Caki2 (cell line): Measurements from ENCODE around the gene CTIF. TPM values are rescaled to one million over a fixed set of nuclear protein-coding genes. Genes with fewer than 3 reads are reported as not detected.

Source experiments
- DNase-seq: peaks from one replicate; pipeline ENCODE4 v3.0.0-alpha.2; 2015; ENCODE audit warnings: low read depth
- in situ Hi-C: cut with HindIII; loops from 2 replicates; pipeline ENCODE4 v1.10.0; 2016; ENCODE audit warnings: low sequenced_read_pairs, low pct_unique_long_range_greater_than_20kb, mixed read lengths
- total RNA-seq: library from RNA; depleted of rRNA; stranded (reverse); fragments of >200 nt; shearing (Covaris generic); gene quantifications from 2 replicates; pipeline ENCODE4 v1.2.3, GENCODE V29; 2014; ENCODE audit warnings: low replicate concordance

The CTIF gene
- total RNA-seq, 1 experiment from 2014 or later = 3.7 TPM

DNA sequence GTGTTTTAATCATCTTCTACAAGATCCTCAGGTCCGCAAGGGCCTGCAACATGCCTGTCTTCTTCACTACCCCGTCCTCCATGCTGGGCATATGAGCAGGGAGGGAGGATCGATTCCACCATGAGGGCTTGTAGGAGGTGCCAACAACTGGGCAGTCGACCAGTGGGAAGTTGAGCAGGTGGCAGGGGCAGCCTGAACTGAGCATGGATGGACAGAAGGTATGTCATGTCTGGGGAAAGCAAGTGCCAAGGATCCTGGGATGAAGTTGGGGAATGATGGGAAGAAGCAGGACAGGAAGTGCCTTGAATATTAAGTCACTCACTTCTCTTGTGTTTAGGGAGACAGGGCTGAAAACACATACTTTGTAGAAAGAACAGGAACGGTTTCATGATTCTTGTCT is 44.7 kb downstream of the CTIF start:
- DNase-seq = no peak
- in situ Hi-C loops = no loop called here

DNA sequence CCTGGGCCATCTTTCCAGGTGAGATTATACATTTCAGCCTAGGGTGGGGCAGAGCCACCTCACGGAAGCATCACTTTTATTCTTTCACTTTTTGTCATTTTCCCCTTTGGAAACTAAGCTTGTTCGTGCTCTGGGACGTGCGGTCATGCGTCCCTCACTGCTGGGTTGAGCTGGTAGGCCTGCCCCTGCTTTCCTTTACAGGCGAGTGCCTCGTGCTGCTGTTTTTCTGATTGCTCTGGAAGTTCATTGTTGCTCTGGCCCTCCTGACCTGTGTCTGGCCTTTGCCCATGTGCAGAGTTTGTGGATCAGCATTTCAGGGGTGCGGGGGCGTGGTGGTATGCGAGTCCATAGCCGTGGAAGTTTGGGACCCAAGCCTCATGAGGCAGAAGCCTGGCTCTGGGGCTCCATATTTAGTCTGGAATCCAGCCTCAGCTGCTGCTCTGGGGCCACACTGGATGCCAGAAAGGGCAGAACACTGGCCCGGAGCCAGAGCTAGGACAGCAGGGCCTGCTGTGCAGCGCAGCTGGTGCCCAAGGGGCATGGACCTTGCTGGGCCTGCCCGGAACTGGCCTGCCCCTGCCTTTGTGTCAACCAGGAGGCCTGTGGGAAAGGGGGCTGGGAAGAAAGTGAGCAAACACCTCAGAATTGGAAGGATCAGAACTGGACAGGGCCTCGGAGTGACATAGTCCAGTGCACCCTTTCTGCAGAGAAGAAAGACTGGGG is 51.1 kb downstream of the CTIF start:
- in situ Hi-C loops = no loop called here
- no peak for DNase-seq

DNA sequence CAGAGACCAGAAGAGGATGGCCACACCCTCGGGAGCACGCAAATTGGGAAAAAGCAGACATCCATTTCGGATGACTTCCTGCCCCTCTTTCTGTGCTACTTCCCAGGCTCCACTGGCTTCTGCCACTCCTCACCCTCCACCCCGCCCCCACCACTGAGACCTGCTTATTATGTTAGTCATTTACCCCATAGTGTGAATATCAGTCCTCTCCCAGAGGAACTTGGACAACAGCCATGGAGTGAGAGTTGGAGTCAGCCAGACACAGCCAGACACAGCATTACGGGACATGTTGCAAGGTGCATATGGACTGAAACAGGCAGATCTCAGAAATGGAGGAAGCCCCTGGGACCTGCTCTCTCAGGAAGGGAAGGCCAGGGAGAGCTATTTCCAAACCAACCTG is 51.8 kb downstream of the CTIF start:
- DNase-seq = no peak
- in situ Hi-C loops = no loop called here

DNA sequence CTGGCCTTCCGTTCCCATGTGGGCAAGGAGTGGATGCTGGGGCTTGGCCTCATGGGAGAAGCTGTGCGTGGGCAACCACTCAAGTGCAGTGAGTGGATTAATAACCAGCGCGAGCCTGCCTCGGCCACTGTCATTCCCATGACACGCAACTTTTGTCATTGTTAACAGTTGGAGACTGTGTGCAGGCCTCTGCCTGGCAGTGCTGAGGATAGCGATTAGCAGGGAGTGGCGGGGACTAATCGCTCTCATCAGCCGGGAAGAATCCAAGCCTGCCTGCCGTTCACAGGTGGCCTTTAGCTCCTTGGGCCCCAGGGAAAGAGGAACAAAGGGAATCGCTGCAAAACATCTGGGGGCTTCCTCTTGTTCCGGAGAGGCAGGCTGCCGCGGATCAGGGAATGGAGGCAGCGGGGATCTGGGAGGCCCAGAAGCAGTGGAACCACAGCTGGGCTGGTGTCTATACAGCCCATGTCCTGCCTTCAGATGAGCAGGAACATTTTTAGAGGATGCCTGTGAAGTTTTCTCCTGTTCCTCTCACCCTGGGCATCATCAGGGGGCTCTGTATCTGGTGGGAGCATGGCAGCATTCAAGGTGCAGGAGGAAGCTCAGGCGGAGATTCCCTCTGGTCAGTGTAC is 53.8 kb downstream of the CTIF start:
- in situ Hi-C loops = no loop called here

DNA sequence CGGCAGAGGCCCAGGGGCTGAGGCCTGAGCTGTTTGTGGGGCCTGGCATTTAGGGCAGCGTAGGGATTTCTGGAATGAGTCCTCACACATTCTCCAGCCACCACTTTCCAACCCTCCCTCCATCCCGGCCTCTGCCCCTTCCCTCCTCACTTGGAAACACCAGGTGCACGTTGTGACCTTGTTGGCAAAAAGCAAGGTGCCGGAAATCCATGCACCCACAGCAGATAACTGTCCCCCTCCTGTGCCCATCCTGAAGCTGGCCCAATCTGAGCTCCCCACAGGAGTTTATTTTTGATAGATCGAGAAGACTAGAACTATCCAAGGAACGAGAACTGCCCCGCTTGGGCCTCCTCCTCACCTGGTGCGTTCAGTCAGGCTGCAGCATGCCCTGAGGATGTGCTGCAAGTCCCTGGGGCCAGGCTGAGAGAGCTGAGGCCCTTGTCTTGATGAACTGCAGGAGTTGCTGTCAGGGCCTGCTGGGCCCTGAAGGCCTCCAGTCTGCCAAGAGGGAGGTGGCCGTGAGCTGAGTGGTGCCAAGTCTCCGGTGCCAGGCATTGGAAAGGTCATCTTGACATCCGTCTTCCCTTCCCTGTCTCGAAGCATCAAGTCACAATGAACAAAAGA is 55.8 kb downstream of the CTIF start:
- DNase-seq = no peak
- in situ Hi-C loops = no loop called here

More for the DNA sequence above, 53.8 kb downstream of the CTIF start:
- no peak for DNase-seq

DNA sequence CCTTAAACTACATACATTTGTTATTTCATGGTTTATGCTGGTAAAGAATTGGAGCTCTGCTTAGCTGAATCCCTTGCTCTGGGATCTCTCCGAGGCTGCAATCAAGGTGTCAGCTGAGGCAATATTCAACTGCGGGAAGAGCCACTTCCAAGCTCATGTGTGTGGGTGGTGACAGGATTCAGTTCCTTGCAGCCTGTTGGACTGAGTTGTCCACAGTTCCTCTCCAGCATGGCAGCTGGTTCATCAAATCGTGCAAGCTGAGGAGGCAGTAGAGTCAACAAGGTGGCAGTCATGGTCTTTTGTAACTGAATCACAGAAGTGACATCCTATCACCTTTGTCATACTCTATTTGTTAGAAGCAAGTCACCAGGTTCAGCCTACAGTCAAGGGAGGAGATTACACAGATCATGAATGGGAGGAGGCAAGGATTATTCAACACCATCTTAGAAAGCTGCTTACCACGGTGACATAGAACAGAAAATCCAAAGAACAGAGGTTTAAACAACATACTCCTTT is 56.9 kb downstream of the CTIF start:
- no peak for DNase-seq
- in situ Hi-C loops = no loop called here

DNA sequence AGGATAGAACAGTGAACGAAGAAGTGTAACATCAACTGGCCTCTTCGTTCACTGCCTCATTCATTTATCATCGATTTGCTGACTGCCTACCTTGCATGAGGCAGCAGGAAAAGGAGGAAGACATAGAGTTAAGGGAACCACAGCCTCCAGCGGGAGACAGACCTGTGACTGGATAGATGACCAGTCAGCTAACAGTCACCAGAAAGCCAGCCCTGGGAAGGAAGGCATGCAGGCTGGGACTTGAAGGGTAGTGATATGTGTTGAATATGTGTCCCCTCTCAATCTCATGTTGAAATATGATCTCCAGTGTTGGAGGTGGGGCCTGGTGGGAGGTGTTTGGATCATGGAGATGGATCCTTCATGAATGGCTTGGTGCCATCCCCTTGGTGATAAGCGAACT is 58.3 kb downstream of the CTIF start:
- no peak for DNase-seq
- in situ Hi-C loops = no loop called here

DNA sequence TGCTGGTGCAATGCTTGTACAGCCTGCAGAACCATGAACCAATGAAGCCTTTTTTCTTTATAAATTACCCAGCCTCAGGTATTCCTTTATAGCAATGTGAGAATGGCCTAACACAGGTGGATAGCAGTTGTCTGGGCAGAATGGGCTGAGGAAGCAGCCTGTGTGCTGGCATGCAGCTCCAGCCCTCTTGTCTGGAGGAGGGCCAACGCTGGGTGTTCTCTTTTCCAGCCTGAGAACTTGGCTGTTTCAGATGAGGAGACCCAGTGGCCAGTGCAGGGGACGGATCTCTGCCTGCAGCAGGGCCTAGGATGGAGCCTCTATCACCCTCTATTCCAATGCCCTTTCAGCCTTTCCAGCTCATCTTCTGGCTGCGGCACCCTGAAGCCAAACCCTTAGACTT is 58.8 kb downstream of the CTIF start:
- DNase-seq = no peak
- in situ Hi-C loops = no loop called here

DNA sequence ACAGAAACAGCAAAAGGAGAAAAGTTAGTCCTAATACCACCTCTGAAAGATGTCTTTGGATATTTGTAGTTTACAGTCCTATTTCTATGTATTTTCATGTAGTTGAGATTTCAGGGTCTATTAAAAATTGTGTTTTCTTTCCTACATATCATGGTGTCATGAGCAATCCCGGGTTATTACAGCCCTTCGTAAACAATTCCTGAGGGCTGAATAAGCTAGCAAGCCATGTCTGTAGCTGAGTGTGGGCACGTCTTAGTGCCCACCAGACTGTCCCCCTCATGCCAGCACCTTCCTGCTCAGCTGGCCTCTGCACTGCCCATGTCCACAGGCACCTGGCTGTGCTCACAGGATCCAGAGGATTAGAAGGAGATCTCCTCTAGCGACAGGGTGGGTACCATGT is 60.6 kb downstream of the CTIF start:
- no peak for DNase-seq
- in situ Hi-C loops = no loop called here

DNA sequence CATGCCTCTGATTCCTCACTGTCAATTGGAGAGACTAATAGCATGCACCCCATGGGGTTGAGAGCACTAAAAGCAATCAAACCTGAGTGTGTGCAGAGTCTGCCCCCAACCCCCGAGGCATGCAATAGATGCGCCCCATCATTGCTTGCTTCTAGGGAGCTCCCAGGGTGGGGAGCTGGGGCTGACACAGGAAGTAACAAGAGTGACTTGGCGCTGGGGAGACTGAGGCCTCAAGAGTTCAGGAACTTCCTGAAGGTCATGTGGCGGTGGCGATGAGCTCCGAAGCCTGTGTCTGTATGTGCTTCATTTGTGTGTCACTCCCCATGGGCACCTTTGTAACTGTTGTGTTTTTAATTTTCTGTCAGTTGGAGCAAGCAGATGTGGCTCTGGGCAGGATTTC is 61.2 kb downstream of the CTIF start:
- in situ Hi-C loops = no loop called here
- DNase-seq = no peak

DNA sequence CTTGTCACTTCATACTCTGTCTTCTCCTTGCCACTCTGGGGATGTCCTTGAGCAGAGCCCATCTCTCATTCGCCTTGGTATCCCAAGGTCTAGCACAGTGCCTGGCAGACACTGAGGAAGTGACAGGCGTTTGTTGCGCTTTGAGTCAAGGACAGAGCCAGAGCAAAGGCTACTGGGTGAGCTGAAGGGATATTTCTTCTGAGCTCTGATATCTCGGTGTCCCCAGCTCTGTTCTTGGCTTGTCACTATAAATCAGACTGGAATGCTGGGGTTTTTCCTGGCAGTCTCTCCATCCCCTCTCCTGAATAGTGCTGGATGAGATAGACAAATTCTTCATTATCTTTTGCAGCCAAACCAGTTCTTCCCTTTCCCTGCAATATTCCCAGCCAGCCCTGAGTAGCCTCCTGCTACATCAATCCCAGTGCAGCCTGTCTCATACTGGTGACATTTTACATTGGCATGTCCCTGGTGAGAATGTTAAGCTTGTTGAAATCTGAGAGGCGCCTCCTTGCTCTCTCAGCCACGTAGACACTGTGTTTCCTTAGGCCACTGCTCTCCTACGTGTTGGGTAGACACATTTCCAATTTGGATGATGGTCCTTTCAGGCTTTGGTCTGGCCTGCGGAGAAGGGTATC is 61.7 kb downstream of the CTIF start:
- no peak for DNase-seq
- in situ Hi-C loops = no loop called here

DNA sequence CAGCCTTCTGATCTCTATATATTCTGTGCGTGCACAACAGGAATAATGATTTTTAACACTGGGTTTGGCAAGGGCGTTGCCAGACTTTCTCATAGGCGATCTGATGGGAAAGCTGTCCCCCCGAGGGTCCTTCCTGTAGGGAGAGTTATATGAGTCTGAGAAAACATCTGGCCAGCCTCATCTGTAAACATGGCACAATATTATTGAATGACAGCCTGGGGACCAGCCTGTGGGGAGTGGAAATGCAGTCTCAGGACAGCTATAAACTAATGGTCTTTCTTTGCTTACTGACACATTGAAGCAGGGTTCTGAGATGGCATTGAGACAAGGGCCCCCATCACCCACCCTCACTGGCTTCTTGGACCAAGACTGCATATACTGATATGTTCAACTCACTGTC is 62.5 kb downstream of the CTIF start:
- in situ Hi-C loops = no loop called here

DNA sequence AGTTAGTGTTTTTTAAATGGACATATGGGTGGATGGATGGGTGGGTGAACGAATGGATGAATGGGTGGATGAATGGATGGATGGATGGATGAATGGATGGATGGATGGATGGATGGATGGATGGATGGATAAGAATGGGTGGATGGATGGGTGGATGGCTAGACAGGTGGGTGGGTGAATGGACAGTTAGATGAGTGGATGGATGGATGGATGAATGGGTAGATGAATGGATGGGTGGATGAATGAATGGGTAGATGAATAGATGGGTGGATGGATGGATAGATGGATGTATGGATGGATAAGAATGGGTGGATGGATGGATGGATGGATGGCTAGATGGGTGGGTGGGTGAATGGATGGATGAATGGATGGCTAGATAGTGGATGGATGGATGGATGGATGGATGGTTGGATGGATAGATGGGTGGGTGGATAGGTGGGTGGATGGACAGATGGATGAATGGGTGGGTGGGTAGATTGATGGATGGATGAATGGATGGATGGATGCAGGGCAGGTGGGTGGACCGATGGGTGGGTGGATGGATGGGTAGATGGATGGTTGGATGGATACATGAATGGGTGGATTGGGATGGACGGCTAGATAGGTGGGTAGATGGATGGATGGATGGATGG is 64.0 kb downstream of the CTIF start:
- DNase-seq = no peak
- in situ Hi-C loops = no loop called here

More for the DNA sequence above, 62.5 kb downstream of the CTIF start:
- DNase-seq = no peak

DNA sequence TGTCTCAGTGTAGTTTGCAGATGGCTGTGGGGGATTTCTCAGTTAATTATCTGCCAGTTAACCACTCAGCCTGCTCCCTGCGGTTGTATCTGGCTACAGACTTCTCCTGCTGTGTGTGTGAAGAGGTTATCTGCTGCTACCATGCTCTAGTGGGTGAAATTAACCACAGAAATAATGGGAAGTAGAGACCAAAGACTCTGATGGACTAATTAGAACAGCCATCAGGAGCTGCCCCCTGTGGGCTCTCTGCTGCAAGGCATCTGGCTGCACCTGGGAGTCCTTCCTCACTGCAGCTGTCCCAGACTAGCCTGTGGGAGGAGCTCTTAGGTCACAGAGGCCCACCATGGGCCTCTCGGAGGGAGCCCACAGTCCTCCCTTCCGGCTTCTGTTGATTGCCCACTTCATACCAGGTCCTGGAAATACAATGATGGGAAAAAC is 66.6 kb downstream of the CTIF start:
- in situ Hi-C loops = no loop called here
- peak; percentile 43 for DNase-seq

DNA sequence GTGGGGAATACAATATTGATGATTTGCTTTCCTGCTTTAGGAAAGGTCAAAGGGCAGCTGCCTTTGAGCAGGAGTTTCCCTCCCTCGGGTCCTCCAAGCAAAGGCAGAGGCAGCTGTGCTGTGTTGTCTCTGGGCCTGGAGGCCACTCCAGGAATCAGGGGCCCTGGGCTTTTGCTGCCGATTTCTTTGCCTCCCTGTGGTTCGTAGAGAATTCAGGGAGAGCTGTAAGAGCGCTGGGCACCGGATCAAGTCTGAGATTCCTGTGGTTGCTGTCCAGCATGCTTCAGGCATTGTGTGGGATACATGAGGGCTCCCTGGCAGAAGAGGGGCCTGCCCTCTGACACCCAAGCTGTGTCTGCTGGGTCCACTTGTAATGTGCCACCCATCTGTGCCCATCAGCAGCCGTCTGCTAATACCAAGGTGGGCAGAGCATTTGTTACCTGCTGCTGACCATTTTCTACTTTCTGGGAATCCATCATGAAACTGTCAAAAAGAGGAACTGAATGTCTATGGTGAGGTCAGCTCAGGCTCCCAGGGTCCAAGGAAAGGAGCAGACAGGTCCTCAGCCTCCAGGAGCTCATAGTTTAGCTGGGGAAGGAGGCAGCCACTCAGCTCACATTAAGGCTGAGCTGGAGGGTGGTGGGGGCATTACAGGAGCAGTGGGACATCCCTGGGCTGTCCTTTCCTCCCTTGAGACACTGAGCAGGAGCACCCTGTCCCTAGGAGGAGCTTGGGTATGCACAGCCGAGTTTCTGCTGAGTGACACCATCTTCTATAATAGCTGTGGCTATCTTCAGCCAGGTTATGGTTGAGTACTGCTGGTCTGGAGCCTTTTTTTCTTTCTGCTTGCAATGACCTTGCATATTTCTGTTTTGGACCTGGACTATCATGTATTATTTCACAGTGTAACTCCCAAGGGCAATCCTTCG is 68.5 kb downstream of the CTIF start:
- in situ Hi-C loops = no loop called here
- DNase-seq = no peak

DNA sequence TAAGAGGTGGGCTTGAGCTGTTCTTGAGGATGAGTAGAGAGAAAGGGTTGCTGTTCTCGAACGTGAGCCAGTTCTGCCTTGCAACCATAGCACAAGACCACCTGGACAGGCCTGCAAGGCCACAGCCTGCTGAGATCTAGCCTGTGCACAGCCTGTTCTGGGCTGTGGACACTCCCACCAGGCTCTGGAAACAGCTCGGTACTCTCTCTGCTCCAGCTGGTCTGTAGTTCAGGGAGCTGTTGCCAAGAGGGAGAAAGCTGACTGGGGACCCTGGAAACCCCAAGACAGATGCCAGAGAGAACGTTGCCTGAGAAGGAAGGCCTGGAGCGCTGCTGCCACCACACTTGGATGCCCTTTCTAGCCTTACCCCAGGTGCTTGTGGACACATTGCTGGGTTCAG is 69.8 kb downstream of the CTIF start:
- no peak for DNase-seq
- in situ Hi-C loops = no loop called here

DNA sequence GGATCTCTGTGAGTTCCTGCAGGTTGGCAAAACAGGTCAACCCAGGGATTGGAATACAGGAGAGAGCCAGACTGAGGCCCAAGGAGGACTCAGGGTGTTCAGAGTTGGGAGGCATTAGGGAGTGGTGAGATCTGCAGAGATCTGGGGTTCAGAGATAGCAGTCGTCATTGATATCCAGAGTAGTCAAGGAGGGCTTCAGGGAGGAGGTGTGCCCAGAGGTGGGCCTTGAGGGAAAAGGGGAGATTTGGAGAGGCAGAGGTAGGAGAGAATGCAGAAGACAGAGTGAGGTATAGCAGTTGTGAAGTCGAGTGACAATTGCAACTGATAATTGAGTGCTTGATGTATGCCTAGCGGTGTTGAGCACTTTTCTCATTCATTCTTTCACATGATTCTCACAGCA is 70.3 kb downstream of the CTIF start:
- in situ Hi-C loops = no loop called here
- no peak for DNase-seq
